Thymus (tissue), 14 donors: ENCODE results near the gene HSF2. TPM values are rescaled to one million over a fixed set of nuclear protein-coding genes. Genes with fewer than 3 reads are reported as not detected.

Experiments used
- DNase-seq, 9 donors: peaks; one replicate each; pipeline ENCODE4 v3.0.0-alpha.2; 2013; ENCODE audit warnings: low spot score in 9 of 9, low read depth in 6 of 9, missing footprints in 1 of 9
- H3K27ac ChIP-seq, 2 donors: one replicate each; pipeline ENCODE4 v1.5.1; 2013; ENCODE audit warnings: control low read depth in 1 of 2, low read depth in 1 of 2, low read length in 1 of 2, mild to moderate bottlenecking in 1 of 2, moderate library complexity in 1 of 2
- H3K27me3 ChIP-seq, 2 donors: one replicate each; pipeline ENCODE4 v1.5.1; 2013; ENCODE audit warnings: low read length in 1 of 2; ENCODE audit not compliant: control insufficient read depth in 2 of 2, insufficient read depth in 1 of 2
- H3K36me3 ChIP-seq, 2 donors: one replicate each; pipeline ENCODE4 v1.5.1; 2013; ENCODE audit warnings: low read length in 1 of 2, mild to moderate bottlenecking in 1 of 2, moderate library complexity in 1 of 2; ENCODE audit not compliant: control insufficient read depth in 2 of 2, insufficient read depth in 2 of 2
- H3K4me1 ChIP-seq, 2 donors: one replicate each; pipeline ENCODE4 v1.5.1; 2013; ENCODE audit warnings: low read length in 2 of 2; ENCODE audit not compliant: control insufficient read depth in 2 of 2, insufficient read depth in 2 of 2
- H3K4me3 ChIP-seq, 2 donors: one replicate each; pipeline ENCODE4 v1.5.1; 2013; ENCODE audit warnings: low read length in 2 of 2, control low read depth in 1 of 2, mild to moderate bottlenecking in 1 of 2
- H3K9me3 ChIP-seq, 2 donors: one replicate each; pipeline ENCODE4 v1.5.1; 2013; ENCODE audit warnings: low read length in 1 of 2, mild to moderate bottlenecking in 1 of 2; ENCODE audit not compliant: control insufficient read depth in 2 of 2, insufficient read depth in 1 of 2
- WGBS: extraction: QIAGEN DNeasy Blood & Tissue Kit; methylation state at CpG from one replicate; pipeline ENCODE4 v1.1.7; 2013; 5-methylcytosine and 5-hydroxymethylcytosine counted together
- long read RNA-seq, 10 donors: transcript quantifications; one replicate each; lab custom pipeline, GENCODE V29; 2026
- polyA plus RNA-seq: library from polyadenylated mRNA; stranded (reverse); fragments of 200-250 nt; gene quantifications from one replicate; pipeline ENCODE4 v1.2.3, GENCODE V29; 2013
- total RNA-seq: library from RNA; stranded (reverse); fragments of 120-200 nt; gene quantifications from one replicate; pipeline ENCODE4 v1.2.4, GENCODE V29; 2013
- donor health status: healthy.

HSF2 gene, protein sequence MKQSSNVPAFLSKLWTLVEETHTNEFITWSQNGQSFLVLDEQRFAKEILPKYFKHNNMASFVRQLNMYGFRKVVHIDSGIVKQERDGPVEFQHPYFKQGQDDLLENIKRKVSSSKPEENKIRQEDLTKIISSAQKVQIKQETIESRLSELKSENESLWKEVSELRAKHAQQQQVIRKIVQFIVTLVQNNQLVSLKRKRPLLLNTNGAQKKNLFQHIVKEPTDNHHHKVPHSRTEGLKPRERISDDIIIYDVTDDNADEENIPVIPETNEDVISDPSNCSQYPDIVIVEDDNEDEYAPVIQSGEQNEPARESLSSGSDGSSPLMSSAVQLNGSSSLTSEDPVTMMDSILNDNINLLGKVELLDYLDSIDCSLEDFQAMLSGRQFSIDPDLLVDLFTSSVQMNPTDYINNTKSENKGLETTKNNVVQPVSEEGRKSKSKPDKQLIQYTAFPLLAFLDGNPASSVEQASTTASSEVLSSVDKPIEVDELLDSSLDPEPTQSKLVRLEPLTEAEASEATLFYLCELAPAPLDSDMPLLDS
- total RNA-seq, result 22.5 TPM
- polyA plus RNA-seq, result 34.1 TPM
- long read RNA-seq, donor 1, partial matches to known transcripts, result 0 of 2 reads
- long read RNA-seq, donor 1, other reads (novel, unspliced or antisense), result 0 of 2 reads
- long read RNA-seq, donor 2, result 0 reads
- long read RNA-seq, donor 3, transcript HSF2-202 (12 exons, 2,643 nt), result major isoform, 9 of 19 reads
- long read RNA-seq, donor 3, partial matches to known transcripts, result 6 of 19 reads
- long read RNA-seq, donor 3, other reads (novel, unspliced or antisense), result 0 of 19 reads
- long read RNA-seq, donor 4, partial matches to known transcripts, result 0 of 3 reads
- long read RNA-seq, donor 4, other reads (novel, unspliced or antisense), result 0 of 3 reads
- long read RNA-seq, donor 5, transcript HSF2-202 (12 exons, 2,643 nt), result major isoform, 9 of 15 reads
- long read RNA-seq, donor 5, partial matches to known transcripts, result 0 of 15 reads
- long read RNA-seq, donor 5, other reads (novel, unspliced or antisense), result 0 of 15 reads
- long read RNA-seq, donor 6, transcript HSF2-202 (12 exons, 2,643 nt), result major isoform, 5 of 8 reads
- long read RNA-seq, donor 6, partial matches to known transcripts, result 0 of 8 reads
- long read RNA-seq, donor 6, other reads (novel, unspliced or antisense), result 0 of 8 reads
- long read RNA-seq, donor 7, transcript HSF2-202 (12 exons, 2,643 nt), result major isoform, 8 of 13 reads
- long read RNA-seq, donor 7, partial matches to known transcripts, result 0 of 13 reads
- long read RNA-seq, donor 7, other reads (novel, unspliced or antisense), result 0 of 13 reads
- long read RNA-seq, donor 8, partial matches to known transcripts, result 0 of 2 reads
- long read RNA-seq, donor 8, other reads (novel, unspliced or antisense), result 0 of 2 reads
- long read RNA-seq, donor 9, partial matches to known transcripts, result 0 of 3 reads
- long read RNA-seq, donor 9, other reads (novel, unspliced or antisense), result 0 of 3 reads
- long read RNA-seq, donor 10, partial matches to known transcripts, result 0 of 7 reads
- long read RNA-seq, donor 10, other reads (novel, unspliced or antisense), result 0 of 7 reads

DNA sequence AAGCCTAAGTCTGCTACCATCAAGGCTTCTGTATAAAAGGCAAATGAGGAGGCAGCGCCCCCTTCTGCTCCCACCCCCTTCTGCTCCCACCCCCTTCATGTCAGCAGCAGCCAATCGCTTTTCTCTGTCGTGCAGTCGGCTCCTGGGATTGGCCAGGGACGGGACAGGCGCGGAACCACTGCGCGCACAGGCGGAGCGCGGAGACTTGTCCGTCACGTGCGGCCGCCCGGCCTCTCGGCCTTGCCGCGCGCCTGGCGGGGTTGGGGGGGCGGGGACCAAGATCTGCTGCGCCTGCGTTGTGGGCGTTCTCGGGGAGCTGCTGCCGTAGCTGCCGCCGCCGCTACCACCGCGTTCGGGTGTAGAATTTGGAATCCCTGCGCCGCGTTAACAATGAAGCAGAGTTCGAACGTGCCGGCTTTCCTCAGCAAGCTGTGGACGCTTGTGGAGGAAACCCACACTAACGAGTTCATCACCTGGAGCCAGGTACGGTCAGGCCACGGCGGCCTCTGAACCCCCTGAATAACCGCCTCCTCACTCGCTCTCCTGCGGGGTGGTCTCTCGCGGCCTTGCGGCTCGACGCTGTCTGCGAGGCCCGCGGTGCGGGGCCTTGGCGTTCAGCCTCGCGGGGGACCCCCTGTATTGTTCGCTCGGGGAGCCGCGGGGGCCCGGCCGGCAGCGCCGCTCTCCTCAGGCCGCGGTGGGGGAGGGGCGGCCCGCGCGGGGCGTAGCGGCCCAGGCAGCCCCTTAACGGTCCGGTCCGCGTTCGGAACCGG is at the start of gene HSF2:
Gene HSF2, plus strand, starts transcription at position 305 of the 773 bp plus-strand sequence. Its CDS starts 86 bp downstream, at position 391.
- no peaks in the 10 kb centered on the region for H3K9me3 ChIP-seq
- peak within 1 kb of the TSS; percentile 88 to 91 for H3K4me3 ChIP-seq
- WGBS, result under 1% methylated on average over 82 of the region's 82 CpGs
- peak; percentile 68 to 96 (median 91) for DNase-seq
- H3K4me1 ChIP-seq, result peaks cover 3 to 4% of the 10 kb centered on the region in 2 donors
- no peaks in the 10 kb centered on the region for H3K27me3 ChIP-seq
- H3K27ac ChIP-seq, result peak within 1 kb of the TSS; percentile 88 to 92
- H3K36me3 ChIP-seq, result no peaks in the 10 kb centered on the region

DNA sequence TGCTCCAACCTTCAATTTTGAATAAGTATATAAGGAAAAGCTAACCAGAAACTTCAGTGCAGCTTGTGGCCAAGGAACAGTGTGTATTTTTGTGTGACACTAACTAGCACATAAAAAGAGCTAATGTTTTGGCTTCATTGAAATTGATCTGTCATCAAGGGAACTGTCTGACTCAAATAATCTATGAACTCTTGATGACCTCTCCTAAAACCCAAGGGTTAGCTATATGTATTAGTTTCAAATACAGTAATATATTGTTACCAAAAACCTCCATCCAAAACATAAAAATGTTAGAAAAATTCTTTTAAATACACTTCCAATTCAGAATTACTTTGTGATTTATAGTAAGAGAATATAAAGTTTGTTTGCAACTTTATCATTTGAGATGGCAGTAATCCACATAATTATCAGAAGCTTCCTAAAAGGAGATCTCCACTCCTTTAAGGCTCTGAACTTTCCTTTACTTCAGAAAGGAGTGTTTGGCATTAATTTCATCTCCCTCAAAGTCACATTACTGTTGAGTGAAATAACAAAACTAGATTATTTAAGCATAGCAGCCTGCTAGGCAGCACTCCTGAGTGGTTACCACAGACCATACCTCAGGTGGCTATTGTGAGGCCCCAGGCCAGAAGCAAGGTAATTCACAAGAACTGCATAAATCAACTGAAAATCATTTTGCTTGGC is 46.3 kb upstream of the HSF2 start:
- DNase-seq, result no peak
- H3K27ac ChIP-seq, result no peak overlapping the region
- H3K4me3 ChIP-seq, result no peak overlapping the region
- no peaks in the 10 kb centered on the region for H3K36me3 ChIP-seq
- no peaks in the 10 kb centered on the region for H3K4me1 ChIP-seq
- H3K9me3 ChIP-seq, result no peaks in the 10 kb centered on the region
- H3K27me3 ChIP-seq, result no peaks in the 10 kb centered on the region

DNA sequence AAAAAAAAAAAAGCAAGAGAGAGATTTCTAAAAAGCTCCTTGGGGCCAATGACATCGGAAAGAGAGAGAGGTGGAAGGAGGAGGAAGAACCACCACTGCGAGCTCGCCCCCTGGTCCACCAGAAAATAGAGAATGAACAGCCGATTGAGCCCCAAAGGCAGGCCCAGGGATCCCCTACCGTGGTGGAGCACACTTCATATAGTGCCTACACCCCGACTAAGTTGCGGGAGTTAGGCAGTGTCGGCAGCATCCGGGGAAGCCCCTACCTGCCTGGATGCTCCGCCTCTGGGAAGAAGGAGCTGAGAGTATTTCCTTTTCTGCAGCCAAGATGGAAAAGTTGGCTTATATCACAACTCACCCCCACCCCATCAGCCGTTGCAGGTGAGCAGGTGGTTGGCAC is 38.6 kb upstream of the HSF2 start:
- Histone ChIP-seq H3K27ac (no peak overlapping the region), H3K4me1 (no peaks in the 10 kb centered on the region), H3K36me3 (no peaks in the 10 kb centered on the region), H3K4me3 (no peak overlapping the region), H3K9me3 (peaks cover 0 to 10% of the 10 kb centered on the region in 2 donors), H3K27me3 (no peaks in the 10 kb centered on the region)
- no peak for DNase-seq
- 88% methylated on average over 11 of the region's 11 CpGs for WGBS

DNA sequence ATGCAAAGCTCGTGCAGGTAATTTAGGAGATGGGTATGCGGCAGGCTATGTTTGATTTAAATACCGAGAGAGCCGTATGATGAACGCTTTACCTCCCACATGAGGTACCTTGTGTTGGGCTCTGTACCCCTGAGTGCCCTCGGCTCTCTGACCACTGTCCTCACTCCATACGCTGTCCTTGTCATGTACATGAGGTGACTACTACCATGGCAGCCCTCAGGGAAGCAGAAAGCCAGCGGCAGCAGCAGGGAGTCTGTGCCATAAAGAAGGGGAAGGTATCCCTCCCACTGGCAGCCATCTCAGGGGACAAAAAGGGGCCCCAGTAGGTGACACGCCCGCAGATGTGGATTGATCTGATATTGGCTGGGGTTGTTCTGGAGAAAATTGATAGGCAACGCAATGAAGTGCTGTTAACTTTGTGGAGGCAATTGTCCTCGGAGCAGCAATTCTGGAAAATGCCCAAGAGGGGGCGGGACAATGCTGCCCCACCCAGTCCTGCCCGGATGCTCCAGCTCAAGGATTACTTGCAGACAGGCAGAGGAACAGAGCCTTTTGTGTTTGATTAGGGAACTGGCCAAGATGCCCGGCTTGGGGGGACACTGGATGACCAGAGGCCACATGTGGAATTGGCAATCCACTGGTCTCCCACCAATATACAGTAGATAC is 38.0 kb upstream of the HSF2 start:
- no peak overlapping the region for H3K4me3 ChIP-seq
- H3K4me1 ChIP-seq, result no peaks in the 10 kb centered on the region
- no peaks in the 10 kb centered on the region for H3K27me3 ChIP-seq
- DNase-seq, result no peak
- H3K9me3 ChIP-seq, result peaks cover 0 to 16% of the 10 kb centered on the region in 2 donors
- no peaks in the 10 kb centered on the region for H3K36me3 ChIP-seq
- 93% methylated on average over 15 of the region's 15 CpGs for WGBS
- no peak overlapping the region for H3K27ac ChIP-seq

DNA sequence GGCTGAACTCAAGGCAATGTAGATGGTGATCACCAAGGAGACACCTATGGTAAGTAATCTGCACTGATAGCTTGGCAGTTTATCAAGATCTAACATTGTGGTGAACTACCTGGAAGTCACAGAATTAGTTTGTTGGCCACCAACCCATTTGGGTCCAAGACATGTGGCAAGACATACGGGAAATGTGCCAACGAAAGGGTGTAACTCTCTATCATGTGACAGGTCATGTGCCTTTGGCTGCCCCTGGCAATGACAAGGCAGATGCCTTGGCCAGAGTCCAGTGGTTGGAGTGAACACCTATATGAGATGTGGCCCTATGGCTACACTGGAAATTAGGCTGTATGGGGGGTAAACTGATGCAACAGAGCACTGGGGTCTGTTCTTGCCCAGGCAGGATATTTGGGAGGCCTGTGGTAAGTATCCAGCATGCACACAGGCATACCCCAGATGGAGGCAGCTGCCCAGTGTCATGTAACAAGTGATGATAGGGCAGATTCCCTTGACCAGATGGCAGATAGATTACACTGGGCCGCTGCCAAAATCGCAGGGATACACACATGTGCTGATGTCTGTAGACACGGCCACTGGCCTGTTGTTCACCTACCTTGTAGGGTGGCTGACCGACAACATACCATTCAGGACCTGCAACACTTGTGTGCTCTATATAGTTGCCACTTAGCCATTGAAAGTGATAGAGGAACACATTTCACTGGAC is 35.5 kb upstream of the HSF2 start:
- Histone ChIP-seq H3K27ac (no peak overlapping the region), H3K36me3 (no peaks in the 10 kb centered on the region), H3K4me1 (no peaks in the 10 kb centered on the region), H3K27me3 (no peaks in the 10 kb centered on the region), H3K4me3 (no peak overlapping the region), H3K9me3 (peaks cover 0 to 17% of the 10 kb centered on the region in 2 donors)
- DNase-seq, result no peak
- WGBS, result 85% methylated on average over 6 of the region's 6 CpGs

DNA sequence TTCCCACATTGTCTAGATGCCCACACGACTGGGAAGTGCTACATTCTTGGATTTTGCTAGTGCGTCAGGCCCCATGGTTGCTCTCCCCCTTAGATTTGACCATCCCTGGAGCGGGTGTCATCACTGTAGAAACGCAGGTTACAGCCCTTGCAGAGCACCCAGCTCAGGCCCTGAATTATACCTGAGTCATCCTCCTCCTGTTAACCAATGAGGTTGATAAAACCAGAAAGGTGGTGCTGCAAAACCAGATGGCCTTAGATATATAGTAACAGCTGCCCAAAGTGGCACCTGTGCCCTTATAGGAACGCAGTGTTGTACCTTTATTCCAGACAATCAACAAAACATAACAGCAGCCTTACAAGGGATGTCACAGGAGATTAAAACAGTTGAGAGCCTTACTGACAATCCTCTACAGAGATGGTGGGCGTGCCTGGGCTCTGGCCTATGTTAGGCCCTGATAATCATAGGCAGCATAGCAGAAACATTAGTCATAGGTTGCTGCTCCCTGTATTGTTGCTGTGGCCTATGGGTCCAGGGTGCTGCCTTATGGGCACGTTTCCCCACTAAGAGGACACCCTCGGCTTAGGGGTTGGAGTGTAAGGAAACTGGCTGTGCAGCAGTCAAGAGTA is 33.6 kb upstream of the HSF2 start:
- no peak for DNase-seq
- 95% methylated on average over 8 of the region's 8 CpGs for WGBS
- H3K9me3 ChIP-seq, result peaks cover 0 to 17% of the 10 kb centered on the region in 2 donors
- H3K27me3 ChIP-seq, result no peaks in the 10 kb centered on the region
- H3K27ac ChIP-seq, result no peak overlapping the region
- no peak overlapping the region for H3K4me3 ChIP-seq
- H3K4me1 ChIP-seq, result no peaks in the 10 kb centered on the region
- H3K36me3 ChIP-seq, result no peaks in the 10 kb centered on the region

DNA sequence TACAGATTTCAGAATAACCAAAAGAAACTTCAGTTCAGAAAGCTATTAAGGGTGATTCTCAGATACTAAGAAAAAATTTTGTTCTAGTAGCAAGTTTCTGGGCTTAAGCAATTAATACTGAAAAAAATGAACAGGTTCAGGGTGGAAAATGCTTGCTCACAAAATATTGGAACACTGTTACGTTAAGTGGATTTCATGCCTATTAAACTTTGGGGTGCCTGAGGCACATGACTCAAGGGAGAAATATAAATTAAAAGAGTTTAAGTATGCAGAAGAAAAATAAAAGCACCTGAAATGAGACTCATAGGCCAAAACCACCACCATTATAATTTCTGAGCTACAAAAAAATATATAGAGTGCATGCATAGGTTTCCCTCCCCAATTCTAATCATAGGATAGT is 32.3 kb upstream of the HSF2 start:
- Histone ChIP-seq H3K9me3 (peaks cover 0 to 17% of the 10 kb centered on the region in 2 donors), H3K4me3 (no peak overlapping the region), H3K27me3 (no peaks in the 10 kb centered on the region), H3K27ac (no peak overlapping the region), H3K4me1 (no peaks in the 10 kb centered on the region), H3K36me3 (no peaks in the 10 kb centered on the region)
- no peak for DNase-seq
- 95% methylated on average over 1 of the region's 1 CpG for WGBS
